ENCODE data around the gene SORCS2. TPM values are rescaled to one million over a fixed set of nuclear protein-coding genes. Genes with fewer than 3 reads are reported as not detected.
A peak's percentile ranks its signal among the peaks of the same experiment; 100 is the strongest.
"Not testable (repeated sequence)": the region's sequence is repeated elsewhere in the genome, so short reads cannot be mapped to it uniquely, and the experiment has no call there.

The SORCS2 gene
- total RNA-seq, 2 donors from 2014 or later, result 0.25 TPM; not detected in 1

DNA sequence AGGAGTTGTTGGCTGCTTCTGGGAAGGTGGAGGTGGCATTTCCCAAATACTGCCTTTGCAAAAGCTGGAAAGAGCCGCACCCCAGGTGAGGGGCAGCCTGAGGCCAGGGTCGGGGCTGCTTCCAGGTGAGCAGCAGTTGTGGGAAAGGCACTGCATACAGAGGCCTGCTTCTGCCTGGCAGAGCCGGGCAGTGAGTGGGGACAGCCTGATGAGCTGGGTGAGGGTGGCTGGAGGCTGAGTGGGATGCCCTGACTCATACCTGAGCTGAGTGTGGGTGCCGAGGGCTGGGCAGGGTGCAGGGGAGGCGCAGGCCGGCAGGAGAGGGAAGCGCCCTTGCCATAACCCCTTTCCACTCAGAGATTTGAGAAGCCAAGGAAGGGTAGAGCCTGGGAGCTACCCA lies 248.9 kb downstream of the SORCS2 start:
- Mint-ChIP-seq H3K9me3 (no peaks in the 10 kb centered on the region), H3K27ac (no peak overlapping the region), H3K36me3 (no peaks in the 10 kb centered on the region)
- ATAC-seq (no peak), DNase-seq (ENCODE audit: low spot score in 2 of 2) (no peak)

DNA sequence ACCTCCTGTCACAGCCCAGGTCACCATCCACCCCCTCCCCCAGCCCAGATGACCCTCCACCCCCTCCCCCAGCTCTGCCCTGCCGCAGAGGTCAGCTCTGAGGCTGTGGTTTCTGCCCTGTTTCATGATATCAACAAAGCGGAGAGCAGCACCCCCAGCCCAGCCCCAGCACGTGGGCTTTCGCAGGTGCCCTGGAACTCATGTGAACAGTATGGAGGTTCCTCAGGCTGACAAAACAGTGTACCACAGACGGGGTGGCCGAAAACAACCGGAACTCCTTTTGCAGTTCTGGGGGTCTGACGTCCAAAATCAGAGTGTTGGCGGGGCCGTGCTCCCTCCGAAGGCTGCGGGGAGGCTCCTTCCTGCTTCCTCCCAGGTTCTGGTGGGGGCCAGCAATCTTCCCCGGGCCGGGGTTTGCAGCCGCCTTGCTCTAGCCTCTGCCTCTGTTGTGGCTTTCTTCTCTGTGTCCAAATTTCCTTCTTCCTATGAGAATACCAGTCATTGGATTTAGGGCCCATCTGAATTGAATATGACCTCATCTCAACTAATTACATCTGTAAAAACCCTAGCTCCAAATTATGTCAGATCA lies 250.3 kb downstream of the SORCS2 start:
- ATAC-seq, result no peak
- H3K27ac Mint-ChIP-seq, result peak overlapping the region in 1 of 2 donors; percentile 81
- H3K36me3 Mint-ChIP-seq, result no peaks in the 10 kb centered on the region
- H3K9me3 Mint-ChIP-seq, result no peaks in the 10 kb centered on the region
- no peak for DNase-seq (ENCODE audit: low spot score in 2 of 2)

DNA sequence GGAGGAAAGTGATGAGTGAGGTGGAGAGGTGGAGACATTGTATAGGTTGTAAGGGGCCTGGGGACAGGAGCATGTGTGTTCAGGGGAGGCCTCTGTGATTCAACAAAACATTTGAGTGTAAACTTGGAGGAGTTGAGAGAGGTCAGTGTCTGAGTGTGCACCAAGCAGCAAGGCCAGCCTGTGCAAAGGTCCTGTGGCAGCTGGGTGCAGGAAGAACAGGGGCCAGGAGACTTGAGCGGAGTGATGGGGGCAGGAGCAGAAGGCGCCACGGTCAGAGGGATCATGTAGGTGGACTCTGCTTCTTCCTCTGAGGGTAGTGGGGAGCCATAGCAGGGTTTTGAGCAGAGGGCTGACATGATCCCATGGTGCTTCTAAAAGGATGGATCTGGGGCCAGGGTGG lies 252.0 kb downstream of the SORCS2 start:
- ATAC-seq (no peak), DNase-seq (ENCODE audit: low spot score in 2 of 2) (no peak)
- Mint-ChIP-seq H3K27ac (no peak overlapping the region), H3K36me3 (no peaks in the 10 kb centered on the region), H3K9me3 (no peaks in the 10 kb centered on the region)

DNA sequence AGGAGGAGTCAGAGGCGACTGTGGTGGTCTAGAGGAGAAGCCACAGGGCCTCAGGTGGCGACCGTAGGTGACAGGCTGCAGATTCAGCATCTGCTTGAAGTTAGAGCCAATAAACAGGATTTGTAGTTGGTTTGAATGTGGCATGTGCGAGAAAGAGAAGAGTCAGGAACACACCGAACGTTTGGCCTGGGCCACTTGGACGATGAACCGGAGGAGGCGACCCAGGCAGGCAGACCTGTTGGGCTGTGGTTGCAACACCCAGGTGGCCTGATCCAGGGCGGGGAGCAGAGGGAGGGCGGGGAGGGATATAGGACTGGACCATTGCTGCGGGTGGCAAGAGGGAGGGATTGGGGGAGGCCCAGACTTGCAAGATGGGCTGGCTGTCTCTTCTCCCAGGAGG lies 252.4 kb downstream of the SORCS2 start:
- peaks cover 0 to 3% of the 10 kb centered on the region in 2 donors for H3K9me3 Mint-ChIP-seq
- ATAC-seq, result no peak
- H3K36me3 Mint-ChIP-seq, result no peaks in the 10 kb centered on the region
- no peak overlapping the region for H3K27ac Mint-ChIP-seq
- DNase-seq (ENCODE audit: low spot score in 2 of 2), result no peak

DNA sequence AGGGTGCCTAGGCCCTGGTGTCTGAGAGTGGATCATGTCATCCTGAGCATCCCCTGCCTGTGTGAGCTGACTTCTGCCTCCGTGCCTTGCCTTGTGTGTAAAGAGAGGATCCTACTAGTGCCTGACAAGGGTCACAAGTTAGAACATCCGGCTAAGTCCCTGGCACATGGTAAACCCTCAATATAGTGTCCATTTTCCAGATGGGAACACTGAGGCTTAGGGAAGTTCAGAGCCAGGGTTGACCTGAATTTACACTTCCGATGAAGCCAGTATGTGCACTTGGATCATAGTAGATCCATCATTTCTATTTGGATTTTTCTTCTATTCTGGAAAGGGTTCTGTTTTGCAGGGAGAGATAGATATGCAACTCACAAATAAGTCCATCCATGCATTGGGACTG lies 254.9 kb downstream of the SORCS2 start:
- DNase-seq (ENCODE audit: low spot score in 2 of 2) (no peak), ATAC-seq (no peak)
- Mint-ChIP-seq H3K27ac (no peak overlapping the region), H3K36me3 (no peaks in the 10 kb centered on the region), H3K9me3 (peaks cover 0 to 3% of the 10 kb centered on the region in 2 donors)

DNA sequence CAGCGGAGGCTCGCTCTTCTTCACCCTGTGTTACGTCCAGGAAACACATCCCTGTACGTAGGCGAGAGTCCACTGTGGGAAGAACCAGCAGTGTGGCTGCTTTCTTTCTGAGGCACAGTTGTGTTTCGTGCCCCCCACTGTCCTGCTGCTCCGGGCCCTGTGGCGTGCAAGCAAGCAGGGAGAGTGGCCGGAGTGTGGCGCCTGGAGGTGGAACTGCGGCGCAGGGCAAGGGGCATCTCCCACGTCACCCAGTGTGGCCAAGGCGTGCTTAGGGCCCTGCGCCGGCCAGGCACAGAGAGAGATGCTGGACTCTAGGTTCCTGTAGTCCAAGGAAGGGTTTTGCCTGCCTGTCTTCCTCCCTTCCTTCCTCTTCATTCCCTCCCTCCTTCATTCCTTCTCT lies 255.7 kb downstream of the SORCS2 start:
- H3K36me3 Mint-ChIP-seq, result no peaks in the 10 kb centered on the region
- no peak overlapping the region for H3K27ac Mint-ChIP-seq
- H3K9me3 Mint-ChIP-seq, result peaks cover 0 to 3% of the 10 kb centered on the region in 2 donors
- DNase-seq (ENCODE audit: low spot score in 2 of 2) (no peak), ATAC-seq (no peak)

DNA sequence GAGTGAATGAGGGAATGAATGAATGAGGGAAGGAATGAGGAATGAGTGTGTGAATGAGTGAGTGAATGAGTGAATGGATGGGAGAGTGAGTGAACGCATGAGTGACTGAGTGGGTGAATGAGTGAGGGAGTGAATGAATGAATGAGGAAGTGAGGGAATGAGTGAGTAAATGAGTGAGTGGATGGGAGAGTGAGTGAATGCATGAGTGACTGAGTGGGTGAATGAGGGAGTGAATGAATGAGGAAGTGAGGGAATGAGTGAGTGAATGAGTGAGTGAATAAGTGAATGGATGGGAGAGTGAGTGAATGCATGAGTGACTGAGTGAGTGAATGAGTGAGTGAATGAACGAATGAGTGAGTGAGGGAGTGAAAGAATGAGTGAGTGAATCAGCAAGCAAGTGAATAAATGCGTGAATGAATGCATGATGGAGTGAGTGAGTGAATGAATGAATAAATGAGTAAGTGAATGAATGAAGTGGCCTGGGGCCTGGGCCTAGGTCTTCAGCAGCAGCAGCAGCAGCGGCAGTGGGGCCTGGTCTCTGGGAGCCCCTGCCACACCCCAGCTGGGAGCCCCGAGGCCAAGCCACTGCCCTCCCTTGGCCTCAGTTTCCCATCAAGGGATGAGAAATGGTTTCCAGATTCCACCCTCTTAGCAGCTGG lies 258.6 kb downstream of the SORCS2 start:
- ATAC-seq, result no peak
- H3K9me3 Mint-ChIP-seq, result peaks cover 0 to 3% of the 10 kb centered on the region in 2 donors
- H3K36me3 Mint-ChIP-seq, result no peaks in the 10 kb centered on the region
- H3K27ac Mint-ChIP-seq, result no peak overlapping the region
- no peak for DNase-seq (ENCODE audit: low spot score in 2 of 2)

DNA sequence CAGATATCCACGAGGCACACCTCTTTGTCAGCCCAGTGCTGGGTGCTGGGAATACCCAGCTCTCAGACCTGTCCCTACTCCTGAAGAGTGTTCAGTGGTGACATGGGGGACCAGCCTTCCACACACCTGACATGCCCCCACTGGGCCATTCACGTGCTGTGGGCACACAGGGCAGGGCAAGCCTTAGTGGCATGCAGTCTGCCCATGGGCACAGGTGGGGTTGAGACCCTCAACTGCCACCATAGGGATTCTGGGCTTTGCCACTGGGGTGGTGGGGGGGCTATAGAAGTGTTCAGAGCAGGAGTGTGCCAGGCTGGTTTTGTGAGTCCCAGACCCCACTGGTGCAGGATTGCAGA lies 259.1 kb downstream of the SORCS2 start:
- no peaks in the 10 kb centered on the region for H3K36me3 Mint-ChIP-seq
- H3K27ac Mint-ChIP-seq, result no peak overlapping the region
- DNase-seq (ENCODE audit: low spot score in 2 of 2) (no peak), ATAC-seq (no peak)
- peaks cover 0 to 3% of the 10 kb centered on the region in 2 donors for H3K9me3 Mint-ChIP-seq

DNA sequence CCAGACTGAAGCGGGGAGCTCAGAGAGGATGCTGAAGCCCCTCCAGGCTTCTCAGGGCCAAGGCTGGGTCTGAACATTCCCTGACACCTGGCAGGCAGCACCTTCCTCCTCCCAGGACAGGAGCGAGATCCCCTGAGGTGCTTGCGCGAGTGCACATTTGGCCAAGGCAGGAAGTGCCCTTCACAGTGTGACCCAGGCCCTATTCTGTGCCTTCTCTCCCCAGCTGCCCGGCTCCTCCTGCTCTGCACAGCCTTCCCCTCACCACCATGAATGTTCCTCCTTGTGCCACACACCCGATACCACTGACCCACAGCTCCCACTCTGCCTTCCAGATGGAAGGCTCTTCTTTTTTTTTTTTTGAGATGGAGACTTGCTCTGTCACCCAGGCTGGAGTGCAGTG lies 259.5 kb downstream of the SORCS2 start:
- no peak overlapping the region for H3K27ac Mint-ChIP-seq
- DNase-seq (ENCODE audit: low spot score in 2 of 2) (no peak), ATAC-seq (no peak)
- no peaks in the 10 kb centered on the region for H3K36me3 Mint-ChIP-seq
- peaks cover 0 to 3% of the 10 kb centered on the region in 2 donors for H3K9me3 Mint-ChIP-seq

DNA sequence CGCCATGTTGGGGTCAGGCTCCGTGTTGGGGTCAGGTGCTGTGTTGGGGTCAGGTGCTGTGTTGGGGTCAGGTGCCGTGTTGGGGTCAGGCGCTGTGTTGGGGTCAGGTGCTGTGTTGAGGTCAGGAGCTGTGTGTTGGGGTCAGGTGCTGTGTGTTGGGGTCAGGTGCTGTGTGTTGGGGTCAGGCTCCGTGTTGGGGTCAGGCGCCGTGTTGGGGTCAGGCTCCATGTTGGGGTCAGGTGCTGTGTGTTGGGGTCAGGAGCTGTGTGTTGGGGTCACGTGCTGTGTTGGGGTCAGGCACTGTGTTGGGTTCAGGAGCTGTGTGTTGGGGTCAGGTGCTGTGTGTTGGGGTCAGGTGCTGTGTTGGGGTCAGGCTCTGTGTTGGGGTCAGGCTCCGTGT lies 260.5 kb downstream of the SORCS2 start:
- ATAC-seq; DNase-seq (ENCODE audit: low spot score in 2 of 2); H3K9me3 Mint-ChIP-seq; H3K27ac Mint-ChIP-seq; H3K36me3 Mint-ChIP-seq: not testable (repeated sequence)

DNA sequence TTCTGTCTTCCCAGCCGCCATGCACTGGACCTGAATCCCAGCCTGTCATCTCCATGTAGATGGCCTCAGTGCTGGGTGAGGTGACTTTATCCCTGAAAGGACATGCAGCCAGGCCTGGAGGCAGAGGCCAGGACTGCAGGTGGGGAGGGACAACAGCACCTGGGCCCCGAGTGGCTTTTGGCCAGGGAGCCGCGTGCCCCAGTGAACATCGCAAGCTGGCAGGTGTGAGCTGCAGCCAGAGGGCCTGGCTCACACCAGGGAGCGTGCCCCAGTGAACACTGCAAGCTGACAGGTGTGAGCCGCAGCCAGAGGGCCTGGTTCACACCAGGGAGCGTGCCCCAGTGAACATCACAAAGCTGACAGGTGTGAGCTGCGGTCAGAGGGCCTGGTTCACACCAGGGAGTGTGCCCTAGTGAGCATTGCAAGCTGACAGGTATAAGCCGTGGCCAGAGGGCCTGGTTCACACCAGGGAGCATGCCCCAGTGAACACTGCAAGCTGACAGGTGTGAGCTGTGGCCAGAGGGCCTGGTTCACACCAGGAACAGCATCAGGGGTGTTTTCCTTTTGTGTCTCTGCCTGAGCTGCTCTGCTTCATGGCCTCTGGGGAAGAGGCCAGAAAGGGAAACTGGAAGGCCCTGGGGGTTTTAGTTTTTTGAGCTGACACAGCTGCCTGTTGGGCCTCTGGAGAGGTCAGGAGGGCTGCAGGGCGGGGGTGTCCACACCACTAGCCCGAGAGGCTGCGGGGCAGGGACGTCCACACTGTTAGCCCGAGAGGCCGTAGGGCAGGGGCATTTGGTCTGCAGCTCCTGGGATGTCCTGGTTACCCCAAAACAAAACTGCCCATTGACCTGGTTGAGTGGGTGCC lies 265.1 kb downstream of the SORCS2 start:
- H3K9me3 Mint-ChIP-seq, result no peaks in the 10 kb centered on the region
- ATAC-seq (no peak), DNase-seq (ENCODE audit: low spot score in 2 of 2) (no peak)
- H3K36me3 Mint-ChIP-seq, result no peaks in the 10 kb centered on the region
- H3K27ac Mint-ChIP-seq, result no peak overlapping the region

DNA sequence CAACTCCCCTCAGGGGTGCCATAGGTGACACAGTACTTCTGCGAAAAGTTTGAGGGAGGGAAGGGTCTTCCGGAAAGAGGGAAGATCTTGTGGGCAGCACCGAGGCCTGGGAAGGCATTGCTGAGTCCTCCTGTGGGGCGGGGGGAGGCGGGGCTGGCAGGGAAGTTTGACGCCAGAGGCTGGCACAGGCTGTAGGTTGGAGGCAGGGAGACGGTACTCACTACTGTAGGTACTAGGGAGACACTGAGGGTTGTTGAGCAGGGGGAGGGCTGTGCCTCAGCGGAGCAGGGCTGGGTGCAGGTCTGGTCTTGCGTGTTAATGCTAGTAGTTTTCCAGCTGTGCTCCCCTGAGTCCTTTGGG lies 265.7 kb downstream of the SORCS2 start:
- no peaks in the 10 kb centered on the region for H3K9me3 Mint-ChIP-seq
- DNase-seq (ENCODE audit: low spot score in 2 of 2) (no peak), ATAC-seq (no peak)
- no peak overlapping the region for H3K27ac Mint-ChIP-seq
- no peaks in the 10 kb centered on the region for H3K36me3 Mint-ChIP-seq

DNA sequence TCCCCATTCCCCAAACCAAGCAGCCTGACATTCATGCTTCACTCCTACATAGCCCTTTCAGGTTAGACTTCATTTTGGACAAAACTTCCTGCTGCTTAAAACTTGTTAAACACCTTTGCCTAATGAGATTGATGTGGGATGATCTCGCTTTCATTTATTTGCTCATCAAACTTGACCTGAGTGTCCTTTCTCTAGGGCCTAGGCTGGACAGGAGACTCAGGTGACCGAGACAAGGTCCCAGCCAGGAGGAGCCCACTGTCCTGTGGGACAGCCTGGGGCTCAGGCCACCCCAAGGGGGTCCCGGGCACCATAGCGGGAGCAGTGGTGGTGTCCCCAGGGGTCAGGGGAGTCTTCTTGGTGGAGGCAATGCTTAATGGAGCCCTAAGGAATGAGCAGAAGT lies 266.1 kb downstream of the SORCS2 start:
- ATAC-seq, result no peak
- DNase-seq (ENCODE audit: low spot score in 2 of 2), result no peak
- no peaks in the 10 kb centered on the region for H3K9me3 Mint-ChIP-seq
- no peaks in the 10 kb centered on the region for H3K36me3 Mint-ChIP-seq
- no peak overlapping the region for H3K27ac Mint-ChIP-seq

DNA sequence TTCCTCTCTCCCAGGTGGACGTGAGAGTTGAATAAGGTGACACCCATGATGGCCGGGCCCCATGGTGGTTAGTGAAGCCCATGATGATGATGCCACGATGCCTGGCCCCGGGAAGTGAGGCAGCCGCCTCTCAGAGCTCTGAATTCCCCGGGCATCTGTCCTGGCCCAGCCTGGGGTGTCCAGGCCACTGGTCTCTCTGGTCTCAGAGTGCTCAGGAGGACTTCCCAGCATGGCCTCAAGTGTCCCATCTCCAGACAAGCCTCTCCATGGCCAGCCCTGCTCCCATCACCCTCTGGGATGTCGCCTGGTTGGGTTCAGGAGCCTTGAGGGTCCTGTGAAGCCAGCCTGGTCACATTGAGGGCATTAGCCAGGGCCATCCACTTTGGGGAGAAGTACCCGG lies 267.1 kb downstream of the SORCS2 start:
- DNase-seq (ENCODE audit: low spot score in 2 of 2) (no peak), ATAC-seq (no peak)
- no peaks in the 10 kb centered on the region for H3K9me3 Mint-ChIP-seq
- H3K36me3 Mint-ChIP-seq, result no peaks in the 10 kb centered on the region
- H3K27ac Mint-ChIP-seq, result no peak overlapping the region

DNA sequence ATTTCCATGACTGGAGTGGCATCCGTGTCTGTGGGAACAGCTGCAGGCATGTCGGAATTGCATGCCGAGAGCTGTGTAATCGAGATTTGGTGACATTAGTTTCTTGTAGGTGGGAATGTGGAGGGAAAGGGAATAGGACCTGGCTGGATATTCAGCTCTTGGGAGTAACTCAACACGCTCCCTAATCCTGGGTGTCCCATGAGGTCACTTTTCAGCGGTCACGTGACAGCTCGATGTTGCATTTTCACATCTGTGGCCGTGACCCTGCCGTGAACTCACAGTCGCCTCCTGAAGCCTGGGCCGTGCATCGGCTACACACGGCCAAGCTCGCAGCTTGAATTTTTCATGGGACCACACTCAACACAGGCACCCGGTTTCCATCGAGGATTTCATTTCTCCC lies 268.2 kb downstream of the SORCS2 start:
- no peaks in the 10 kb centered on the region for H3K36me3 Mint-ChIP-seq

DNA sequence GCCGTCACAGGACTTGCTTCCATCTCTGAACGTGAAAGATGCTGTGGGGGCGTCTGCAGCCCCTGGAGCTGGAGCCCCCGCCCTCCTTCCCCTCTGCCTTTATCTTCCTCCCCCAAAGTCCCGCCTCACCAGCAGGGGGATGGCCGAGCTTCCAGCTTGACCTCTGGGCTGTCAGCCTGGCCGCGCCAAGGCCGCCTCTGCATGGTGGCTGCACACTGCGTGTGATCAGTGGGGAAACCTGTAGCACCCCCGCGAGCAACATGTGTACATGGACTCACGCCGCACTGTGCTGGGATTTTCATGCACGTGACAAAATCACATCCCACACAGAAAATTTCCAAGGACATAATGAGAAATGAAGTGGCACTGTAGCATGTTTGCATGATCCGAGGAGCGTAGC lies 268.9 kb downstream of the SORCS2 start:
- DNase-seq (ENCODE audit: low spot score in 2 of 2), result no peak
- Mint-ChIP-seq H3K36me3 (no peaks in the 10 kb centered on the region), H3K27ac (no peak overlapping the region), H3K9me3 (no peaks in the 10 kb centered on the region)
- ATAC-seq, result no peak

More for the DNA sequence above, 268.2 kb downstream of the SORCS2 start:
- DNase-seq (ENCODE audit: low spot score in 2 of 2) (no peak), ATAC-seq (no peak)
- Mint-ChIP-seq H3K9me3 (no peaks in the 10 kb centered on the region), H3K27ac (no peak overlapping the region)

DNA sequence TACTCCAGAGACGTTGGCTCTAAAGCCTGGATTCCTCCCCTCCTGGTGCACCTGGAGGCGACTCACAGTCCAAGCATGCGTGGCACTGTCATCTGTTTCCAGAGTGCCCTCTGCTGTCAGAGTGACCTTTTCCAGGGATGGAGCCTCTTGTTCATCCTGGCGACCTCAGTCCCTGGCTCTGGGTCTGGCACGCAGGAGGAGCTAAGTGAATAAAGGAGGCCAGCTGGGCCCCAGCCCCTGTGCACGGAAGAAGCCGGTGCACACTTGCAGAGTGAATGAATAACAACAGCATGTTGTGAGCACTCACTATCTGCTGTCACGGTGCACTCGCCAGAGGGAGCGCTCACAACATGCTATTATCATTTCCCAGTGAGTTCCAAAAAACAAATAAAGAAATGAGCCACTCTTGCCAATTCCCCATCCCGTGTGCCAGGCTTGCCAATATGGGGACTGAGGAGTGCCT lies 270.2 kb downstream of the SORCS2 start:
- Mint-ChIP-seq H3K27ac (no peak overlapping the region), H3K36me3 (no peaks in the 10 kb centered on the region), H3K9me3 (no peaks in the 10 kb centered on the region)
- ATAC-seq (no peak), DNase-seq (ENCODE audit: low spot score in 2 of 2) (no peak)

All from activated naive CD4-positive, alpha-beta T cell treated with anti-CD3 and anti-CD28 coated beads, Interleukin-2, amount 50 U/mL, for 72 hours (primary cell).